Measurements from ENCODE around the gene TSHZ2. TPM values are rescaled to one million over a fixed set of nuclear protein-coding genes. Genes with fewer than 3 reads are reported as not detected.

Gene TSHZ2
- total and polyA plus RNA-seq, 2 donors (not counting 1 experiment from before 2014, with no cell fraction given), result 1.00 to 5.7 TPM

GRCh38 chr20:53500651-53501050 lies 528.5 kb downstream of the TSHZ2 start:
- Histone ChIP-seq H3K27ac (ENCODE audit: low read length in 2 of 2) (no peak overlapping the region), H3K9ac (ENCODE audit: low read length) (no peak overlapping the region), H3K4me3 (ENCODE audit: control extremely low read depth in 1 of 5, extremely low read depth in 1 of 5, insufficient read depth in 1 of 5, low read depth in 2 of 5, low read length in 4 of 5) (no peak overlapping the region), H2AFZ (ENCODE audit: insufficient read depth, low read depth, low read length, poor library complexity, severe bottlenecking) (no peak overlapping the region), H3K79me2 (ENCODE audit: control insufficient read depth, insufficient read depth, low read length) (no peaks in the 10 kb centered on the region), H3K36me3 (replicated peaks in 1 of 2; ENCODE audit: control extremely low read depth in 1 of 2, control insufficient read depth in 1 of 2, extremely low read depth in 1 of 2, insufficient read depth in 2 of 2, low read length in 1 of 2) (no peaks in the 10 kb centered on the region), H3K9me3 (ENCODE audit: control extremely low read depth in 1 of 3, control insufficient read depth in 2 of 3, insufficient read depth in 1 of 3, low read length in 2 of 3) (peaks cover 0 to 4% (median 0%) of the 10 kb centered on the region in 3 donors), H3K27me3 (replicated peaks in 1 of 4; ENCODE audit: control extremely low read depth in 1 of 4, control insufficient read depth in 3 of 4, insufficient read depth in 4 of 4, low read length in 3 of 4) (no peaks in the 10 kb centered on the region), H3K4me2 (replicated peaks; ENCODE audit: low read depth, low read length, poor library complexity, severe bottlenecking) (no peak overlapping the region), H3K4me1 (ENCODE audit: control insufficient read depth in 2 of 2, insufficient read depth in 2 of 2, low read length in 2 of 2) (no peaks in the 10 kb centered on the region), H4K20me1 (ENCODE audit: control insufficient read depth, insufficient read depth, low read length, poor library complexity, severe bottlenecking) (no peaks in the 10 kb centered on the region)
- ChIA-PET CTCF (interaction anchor here (0.6 kb wide), 1 partner anchor 15 kb away, joined by 3 read pairs; no protein-coding TSS in a partner anchor), POLR2A (no interaction called here)
- peaks cover 4% of the 10 kb centered on the region for H3K9me3 Mint-ChIP-seq (ENCODE audit: insufficient read depth)
- H3K27ac Mint-ChIP-seq, result no peak overlapping the region
- intact Hi-C loops (cut with micrococcal nuclease), result no loop called here
- peaks cover 20% of the 10 kb centered on the region for H3K27me3 Mint-ChIP-seq
- DNase-seq, result no peak
- no peak for TF ChIP-seq EZH2 (IDR thresholded peaks at IDR 0.05; ENCODE audit: borderline replicate concordance, insufficient read depth, low read depth, low read length, poor library complexity, severe bottlenecking)
- no peak for TF ChIP-seq CTCF (IDR thresholded peaks at IDR 0.05)
- H3K4me3 Mint-ChIP-seq, result no peak overlapping the region
- H3K4me1 Mint-ChIP-seq, result no peaks in the 10 kb centered on the region
- ATAC-seq (ENCODE audit: low read depth), result no peak

- Histone ChIP-seq H3K9me3 (ENCODE audit: control extremely low read depth in 1 of 3, control insufficient read depth in 2 of 3, insufficient read depth in 1 of 3, low read length in 2 of 3) (no peaks in the 10 kb centered on the region), H3K4me2 (replicated peaks; ENCODE audit: low read depth, low read length, poor library complexity, severe bottlenecking) (no peak overlapping the region), H3K4me3 (ENCODE audit: control extremely low read depth in 1 of 5, extremely low read depth in 1 of 5, insufficient read depth in 1 of 5, low read depth in 2 of 5, low read length in 4 of 5) (no peak overlapping the region), H3K36me3 (replicated peaks in 1 of 2; ENCODE audit: control extremely low read depth in 1 of 2, control insufficient read depth in 1 of 2, extremely low read depth in 1 of 2, insufficient read depth in 2 of 2, low read length in 1 of 2) (no peaks in the 10 kb centered on the region), H3K27me3 (replicated peaks in 1 of 4; ENCODE audit: control extremely low read depth in 1 of 4, control insufficient read depth in 3 of 4, insufficient read depth in 4 of 4, low read length in 3 of 4) (no peaks in the 10 kb centered on the region), H2AFZ (ENCODE audit: insufficient read depth, low read depth, low read length, poor library complexity, severe bottlenecking) (no peak overlapping the region), H3K9ac (ENCODE audit: low read length) (no peak overlapping the region), H3K79me2 (ENCODE audit: control insufficient read depth, insufficient read depth, low read length) (no peaks in the 10 kb centered on the region), H3K27ac (ENCODE audit: low read length in 2 of 2) (no peak overlapping the region), H3K4me1 (ENCODE audit: control insufficient read depth in 2 of 2, insufficient read depth in 2 of 2, low read length in 2 of 2) (no peaks in the 10 kb centered on the region), H4K20me1 (ENCODE audit: control insufficient read depth, insufficient read depth, low read length, poor library complexity, severe bottlenecking) (no peaks in the 10 kb centered on the region)
- no peaks in the 10 kb centered on the region for H3K9me3 Mint-ChIP-seq (ENCODE audit: insufficient read depth)
- TF ChIP-seq EZH2 (IDR thresholded peaks at IDR 0.05; ENCODE audit: borderline replicate concordance, insufficient read depth, low read depth, low read length, poor library complexity, severe bottlenecking) (no peak), CTCF (IDR thresholded peaks at IDR 0.05) (no peak)
- H3K4me1 Mint-ChIP-seq, result no peaks in the 10 kb centered on the region
- DNase-seq, result no peak
- WGBS (ENCODE audit: insufficient coverage), result 79% methylated on average over 4 of the region's 4 CpGs
- ATAC-seq (ENCODE audit: low read depth), result no peak
- ChIA-PET CTCF (no interaction called here), POLR2A (no interaction called here)
- H3K27me3 Mint-ChIP-seq, result peaks cover 4% of the 10 kb centered on the region
- H3K4me3 Mint-ChIP-seq, result no peak overlapping the region
- H3K27ac Mint-ChIP-seq, result no peak overlapping the region
- intact Hi-C loops (cut with micrococcal nuclease), result no loop called here
Measured at GRCh38 chr20:53502820-53503219, 530.7 kb downstream of the TSHZ2 start.
